ENCODE data around the gene FAS. TPM values are rescaled to one million over a fixed set of nuclear protein-coding genes. Genes with fewer than 3 reads are reported as not detected.
A peak's percentile ranks its signal among the peaks of the same experiment; 100 is the strongest.

FAS gene
- total RNA-seq, 1 donor from 2014 or later, result 36.1 TPM

GRCh38 chr10:88994019-88994418 is 3.4 kb downstream of the FAS start:
- TF ChIP-seq, protein P1, sequence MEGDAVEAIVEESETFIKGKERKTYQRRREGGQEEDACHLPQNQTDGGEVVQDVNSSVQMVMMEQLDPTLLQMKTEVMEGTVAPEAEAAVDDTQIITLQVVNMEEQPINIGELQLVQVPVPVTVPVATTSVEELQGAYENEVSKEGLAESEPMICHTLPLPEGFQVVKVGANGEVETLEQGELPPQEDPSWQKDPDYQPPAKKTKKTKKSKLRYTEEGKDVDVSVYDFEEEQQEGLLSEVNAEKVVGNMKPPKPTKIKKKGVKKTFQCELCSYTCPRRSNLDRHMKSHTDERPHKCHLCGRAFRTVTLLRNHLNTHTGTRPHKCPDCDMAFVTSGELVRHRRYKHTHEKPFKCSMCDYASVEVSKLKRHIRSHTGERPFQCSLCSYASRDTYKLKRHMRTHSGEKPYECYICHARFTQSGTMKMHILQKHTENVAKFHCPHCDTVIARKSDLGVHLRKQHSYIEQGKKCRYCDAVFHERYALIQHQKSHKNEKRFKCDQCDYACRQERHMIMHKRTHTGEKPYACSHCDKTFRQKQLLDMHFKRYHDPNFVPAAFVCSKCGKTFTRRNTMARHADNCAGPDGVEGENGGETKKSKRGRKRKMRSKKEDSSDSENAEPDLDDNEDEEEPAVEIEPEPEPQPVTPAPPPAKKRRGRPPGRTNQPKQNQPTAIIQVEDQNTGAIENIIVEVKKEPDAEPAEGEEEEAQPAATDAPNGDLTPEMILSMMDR (IDR thresholded peaks at IDR 0.05; ENCODE audit: insufficient read depth, low read length, severe bottlenecking), result no peak
- Histone ChIP-seq H3K36me3 (ENCODE audit: control insufficient read depth, insufficient read depth, low read length) (no peaks in the 10 kb centered on the region), H3K27me3 (ENCODE audit: control insufficient read depth, insufficient read depth, low read length) (no peaks in the 10 kb centered on the region), H3K4me3 (ENCODE audit: low read depth, low read length) (no peak overlapping the region)
- DNase-seq (ENCODE audit: low read depth) (peak; percentile 48), FAIRE-seq (no peak)

GRCh38 chr10:88995156-88995876 is 4.7 kb downstream of the FAS start:
- Histone ChIP-seq H3K4me3 (ENCODE audit: low read depth, low read length) (no peak overlapping the region), H3K27me3 (ENCODE audit: control insufficient read depth, insufficient read depth, low read length) (no peaks in the 10 kb centered on the region), H3K36me3 (ENCODE audit: control insufficient read depth, insufficient read depth, low read length) (no peaks in the 10 kb centered on the region)
- FAIRE-seq (no peak), DNase-seq (ENCODE audit: low read depth) (peak; percentile 13)
- TF ChIP-seq, protein P1 (IDR thresholded peaks at IDR 0.05; ENCODE audit: insufficient read depth, low read length, severe bottlenecking), result no peak

DNA sequence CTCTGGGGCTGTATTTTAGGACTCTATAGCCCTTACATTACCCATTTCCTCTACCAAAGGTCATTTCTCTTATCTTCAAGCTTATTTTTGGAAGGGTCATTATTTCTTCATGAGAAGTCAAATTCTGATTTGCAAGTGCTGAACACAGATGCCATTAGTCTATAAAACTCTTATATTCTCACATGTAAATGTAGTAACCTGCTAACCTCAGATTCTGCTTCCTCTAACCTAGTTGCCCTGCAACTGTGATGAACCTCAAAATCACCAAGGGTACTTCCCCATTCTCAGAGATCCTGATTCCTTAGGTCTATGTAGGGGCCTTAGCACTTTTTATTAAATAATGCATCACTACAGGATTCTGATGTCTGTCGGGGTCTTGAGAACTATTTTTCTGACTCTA is 6.3 kb downstream of the FAS start:
- no peak overlapping the region for H3K4me3 ChIP-seq (ENCODE audit: low read depth, low read length)
- FAIRE-seq (no peak), DNase-seq (ENCODE audit: low read depth) (no peak)
- TF ChIP-seq, protein P1 (IDR thresholded peaks at IDR 0.05; ENCODE audit: insufficient read depth, low read length, severe bottlenecking), result no peak
- H3K36me3 ChIP-seq (ENCODE audit: control insufficient read depth, insufficient read depth, low read length), result peaks cover 1% of the 10 kb centered on the region
- H3K27me3 ChIP-seq (ENCODE audit: control insufficient read depth, insufficient read depth, low read length), result no peaks in the 10 kb centered on the region

GRCh38 chr10:88999625-89000024 is 9.0 kb downstream of the FAS start:
- TF ChIP-seq, protein P1 (IDR thresholded peaks at IDR 0.05; ENCODE audit: insufficient read depth, low read length, severe bottlenecking), result no peak
- no peaks in the 10 kb centered on the region for H3K27me3 ChIP-seq (ENCODE audit: control insufficient read depth, insufficient read depth, low read length)
- peak; percentile 69 for DNase-seq (ENCODE audit: low read depth)
- no peak for FAIRE-seq
- H3K36me3 ChIP-seq (ENCODE audit: control insufficient read depth, insufficient read depth, low read length), result peaks cover 1% of the 10 kb centered on the region
- no peak overlapping the region for H3K4me3 ChIP-seq (ENCODE audit: low read depth, low read length)

- Histone ChIP-seq H3K27me3 (ENCODE audit: control insufficient read depth, insufficient read depth, low read length) (no peaks in the 10 kb centered on the region), H3K36me3 (ENCODE audit: control insufficient read depth, insufficient read depth, low read length) (peaks cover 1% of the 10 kb centered on the region), H3K4me3 (ENCODE audit: low read depth, low read length) (no peak overlapping the region)
- FAIRE-seq (peak; percentile 64), DNase-seq (ENCODE audit: low read depth) (no peak)
- TF ChIP-seq, protein P1 (IDR thresholded peaks at IDR 0.05; ENCODE audit: insufficient read depth, low read length, severe bottlenecking), result no peak
These were observed 10.6 kb downstream of the FAS start for GRCh38 chr10:89001024-89001728.
